Measurements from ENCODE around the gene CYP4F3.
"Not testable (repeated sequence)": the region's sequence is repeated elsewhere in the genome, so short reads cannot be mapped to it uniquely, and the experiment has no call there.

CYP4F3 gene

GRCh38 chr19:15633082-15633835 is 7.4 kb upstream of the CYP4F3 start:
- no peak for DNase-seq

DNA sequence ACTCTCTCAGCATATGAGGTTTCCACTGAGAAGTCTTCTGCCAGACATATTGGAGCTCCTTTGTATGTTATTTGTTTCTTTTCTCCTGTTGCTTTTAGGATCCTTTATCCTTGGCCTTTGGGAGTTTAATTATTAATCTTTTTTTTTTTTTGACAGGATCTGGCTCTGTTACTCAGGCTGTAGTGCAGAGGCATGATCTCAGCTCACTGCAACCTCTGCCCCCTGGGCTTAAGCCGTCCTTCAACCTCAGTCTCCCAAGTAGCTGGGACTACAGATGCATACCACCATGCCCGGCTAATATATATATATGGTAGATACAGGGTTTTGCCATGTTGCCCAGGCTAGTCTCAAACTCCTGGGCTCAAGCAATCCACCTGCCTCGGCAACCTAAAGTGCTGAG is 6.6 kb upstream of the CYP4F3 start:
- no peak for DNase-seq

- no peak for DNase-seq
Observed at GRCh38 chr19:15635016-15635805, 5.5 kb upstream of the CYP4F3 start.

- DNase-seq: no peak
Observed at GRCh38 chr19:15636026-15636425, 4.7 kb upstream of the CYP4F3 start.

DNA sequence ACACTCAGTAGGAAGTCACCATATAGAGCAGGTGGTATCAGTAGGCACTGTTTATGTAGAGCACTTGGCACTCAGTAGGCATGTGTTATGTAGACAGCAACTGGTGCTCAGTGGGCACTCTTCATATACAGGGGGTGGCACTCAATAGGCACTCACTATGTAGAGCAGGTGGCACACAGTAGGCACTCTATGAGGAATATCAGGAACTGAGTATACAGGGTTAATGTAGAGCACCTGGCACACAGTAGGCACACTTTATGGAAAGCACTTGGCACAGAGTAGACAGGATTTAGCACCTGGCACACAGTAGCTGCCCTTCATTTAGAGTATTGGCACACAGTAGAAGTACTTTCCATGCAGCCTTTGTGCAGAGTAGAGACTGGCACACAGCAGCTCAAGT is 1.1 kb upstream of the CYP4F3 start:
- no peak for DNase-seq

GRCh38 chr19:15640904-15641597 is 354 bp downstream of the CYP4F3 start:
- no peak for DNase-seq

DNA sequence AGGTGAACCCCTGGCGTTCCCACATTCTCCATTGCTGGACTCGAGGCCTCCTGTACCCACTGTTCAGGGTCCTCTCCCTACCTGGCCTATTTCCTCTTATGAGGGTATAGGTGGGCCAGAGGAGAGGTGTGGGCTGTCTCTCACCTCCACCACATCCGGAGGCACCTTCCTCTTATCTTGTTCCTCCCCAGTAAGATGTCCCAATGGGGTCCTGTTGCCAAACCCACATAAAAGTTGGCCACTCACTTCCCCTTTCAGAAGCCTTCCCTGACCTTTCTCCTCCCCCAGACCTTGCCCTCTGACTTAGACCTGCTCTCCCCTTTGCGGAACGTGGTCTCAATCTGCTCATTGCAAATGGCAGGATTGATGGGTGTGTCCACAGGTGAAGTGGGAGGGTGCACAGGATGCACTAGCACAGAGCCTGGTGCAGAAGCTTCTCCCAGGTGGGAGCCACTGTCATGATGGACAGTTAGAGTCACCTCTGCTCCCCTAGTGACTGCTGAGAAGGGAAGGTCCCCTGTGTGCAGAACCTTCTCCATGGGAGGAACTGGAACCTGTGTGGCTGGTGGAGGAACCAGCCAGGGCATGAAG is 1.3 kb downstream of the CYP4F3 start:
- DNase-seq: no peak

GRCh38 chr19:15642807-15643206 is 2.1 kb downstream of the CYP4F3 start:
- DNase-seq: no peak

- DNase-seq: no peak
Observed at GRCh38 chr19:15643387-15643786, 2.7 kb downstream of the CYP4F3 start.

DNA sequence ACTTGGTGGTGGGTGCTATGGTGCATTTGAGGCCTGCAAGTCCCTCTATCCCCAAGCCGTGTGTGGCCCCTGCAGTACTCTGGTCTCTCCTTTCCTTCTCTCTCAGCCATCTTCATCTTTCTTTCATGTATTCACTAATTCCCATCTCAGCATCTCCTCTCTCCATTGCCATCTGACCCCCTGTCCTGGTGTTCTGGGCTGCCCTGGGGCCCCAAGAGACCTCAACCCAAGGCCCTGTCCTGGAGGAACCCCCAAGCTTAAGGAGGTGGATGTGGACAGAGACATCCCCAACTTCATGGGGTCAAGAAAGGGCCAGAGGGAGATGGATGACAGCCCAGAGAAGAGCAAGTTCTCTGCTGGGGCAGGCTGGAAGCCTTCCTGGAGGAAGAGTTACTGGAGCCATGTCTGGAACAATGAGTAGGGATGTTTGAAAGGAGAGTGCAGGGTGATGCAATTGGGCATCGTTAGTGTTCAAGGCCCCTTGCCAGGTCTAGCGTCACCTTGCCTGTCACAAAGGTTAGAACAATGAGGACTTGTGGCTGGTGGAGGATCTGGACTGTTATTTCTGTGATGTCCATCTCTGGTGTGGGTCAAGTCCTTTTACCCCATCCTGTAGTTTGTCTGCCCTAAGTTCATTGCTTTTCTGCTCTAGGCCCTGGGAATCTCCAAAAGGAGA is 3.5 kb downstream of the CYP4F3 start:
- no peak for DNase-seq

- DNase-seq: no peak
Observed at GRCh38 chr19:15644816-15645215, 4.1 kb downstream of the CYP4F3 start.

GRCh38 chr19:15649526-15649925 is 8.8 kb downstream of the CYP4F3 start:
- DNase-seq: no peak

DNA sequence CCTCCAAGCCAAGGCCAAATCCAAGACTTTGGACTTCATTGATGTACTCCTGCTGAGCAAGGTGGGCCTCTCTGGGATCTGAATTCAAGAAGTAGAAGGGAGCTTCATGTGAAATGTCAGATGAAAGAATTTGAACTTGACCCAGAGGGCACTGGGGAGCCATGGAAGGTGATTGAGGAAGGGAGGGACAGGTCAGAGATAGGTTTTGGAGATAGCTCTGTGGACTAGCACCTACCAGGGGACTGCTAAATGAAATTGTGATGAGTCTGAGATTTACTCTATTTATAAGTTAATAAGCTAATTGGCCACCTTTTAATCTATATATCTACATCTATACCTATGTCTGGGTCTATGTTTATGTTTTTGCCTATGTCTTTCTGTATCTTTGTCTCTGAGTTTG is 9.4 kb downstream of the CYP4F3 start:
- DNase-seq: not testable (repeated sequence)

- no peak for DNase-seq
Observed at GRCh38 chr19:15651791-15652190, 11.1 kb downstream of the CYP4F3 start.

DNA sequence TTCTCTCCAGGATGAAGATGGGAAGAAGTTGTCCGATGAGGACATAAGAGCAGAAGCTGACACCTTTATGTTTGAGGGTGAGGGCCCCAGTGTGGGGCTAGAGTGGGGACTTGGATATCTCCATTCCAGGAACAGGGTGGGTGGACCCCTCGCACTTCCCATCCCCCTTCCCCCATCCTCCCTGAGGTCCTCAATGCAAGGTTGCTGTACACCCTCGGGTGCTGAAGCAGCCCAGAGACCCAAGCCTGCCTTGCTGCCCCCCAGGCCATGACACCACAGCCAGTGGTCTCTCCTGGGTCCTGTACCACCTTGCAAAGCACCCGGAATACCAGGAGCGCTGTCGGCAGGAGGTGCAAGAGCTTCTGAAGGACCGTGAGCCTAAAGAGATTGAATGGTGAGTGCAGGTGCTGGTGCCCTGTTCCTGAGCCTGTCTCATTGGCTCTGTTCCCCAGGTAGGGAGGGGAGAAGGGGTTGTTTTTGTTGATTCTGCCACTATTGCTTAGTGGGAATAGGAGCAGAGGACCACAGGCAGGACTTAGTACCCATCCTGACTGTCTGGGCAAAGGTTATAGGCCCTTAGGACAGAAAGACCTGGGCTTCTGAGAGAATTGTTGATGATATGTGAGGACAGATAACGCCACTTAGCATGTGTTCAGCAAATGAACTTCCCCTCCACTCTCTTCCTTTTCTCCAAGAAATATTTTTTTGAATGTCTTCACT is 12.0 kb downstream of the CYP4F3 start:
- no peak for DNase-seq

GRCh38 chr19:15656467-15656866 is 15.8 kb downstream of the CYP4F3 start:
- DNase-seq: no peak

- DNase-seq: no peak
Observed at GRCh38 chr19:15663247-15663646, 22.6 kb downstream of the CYP4F3 start.

GRCh38 chr19:15666186-15666585 is 25.5 kb downstream of the CYP4F3 start:
- DNase-seq: no peak

DNA sequence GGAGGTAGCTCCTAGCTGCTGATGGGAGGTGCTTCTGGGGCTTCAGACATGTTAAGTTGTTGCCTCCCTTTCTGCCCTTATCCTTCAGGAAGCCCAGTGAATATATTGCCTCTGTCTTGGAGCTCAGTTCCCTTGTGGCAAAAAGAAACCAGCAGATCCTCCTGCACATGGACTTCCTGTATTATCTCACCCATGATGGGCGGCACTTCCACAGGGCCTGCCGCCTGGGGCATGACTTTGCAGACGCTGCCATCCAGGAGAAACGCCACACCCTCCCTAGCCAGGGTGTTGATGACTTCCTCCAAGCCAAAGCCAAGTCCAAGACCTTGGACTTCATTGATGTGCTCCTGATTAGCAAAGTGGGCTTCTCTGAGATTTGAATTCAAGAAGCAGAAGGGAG is 26.2 kb downstream of the CYP4F3 start:
- no peak for DNase-seq

GRCh38 chr19:15669440-15669839 is 28.7 kb downstream of the CYP4F3 start:
- no peak for DNase-seq

DNA sequence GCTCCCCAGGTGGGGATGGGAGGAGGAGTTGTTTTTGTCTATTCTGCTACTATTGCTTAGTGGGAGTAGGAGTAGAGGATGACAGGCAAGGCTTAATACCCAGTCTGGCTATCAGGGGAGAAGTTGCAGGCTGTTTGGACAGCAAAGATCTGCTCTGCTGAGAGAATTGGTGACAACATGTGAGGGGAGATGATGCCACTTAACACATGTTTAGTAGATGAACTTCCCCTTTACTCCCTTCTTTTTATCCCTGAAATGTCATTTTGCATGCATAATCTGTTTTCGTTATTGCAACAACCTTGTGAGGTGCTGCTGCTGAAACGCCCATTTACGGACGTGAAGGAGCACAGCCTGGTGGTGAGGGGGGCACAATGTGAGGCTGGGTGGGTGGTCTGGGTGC is 29.2 kb downstream of the CYP4F3 start:
- DNase-seq: no peak

Measured in fibroblast of skin of scalp (primary cell).